HepG2 (cell line): ENCODE measurements around the gene C10orf90. TPM values are rescaled to one million over a fixed set of nuclear protein-coding genes. Genes with fewer than 3 reads are reported as not detected.

Experiments
- ATAC-seq: fragments of 200-7000 bp; cut with Tn5 transposase; 3 replicates; pipeline ENCODE4 v1.9.1; 2020; ENCODE audit warnings: mild to moderate bottlenecking, moderate library complexity
- BruUV-seq: library from RNA; stranded (reverse); fragments of 400-500 nt; replicated peaks from 2 replicates; lab custom pipeline; 2021; lab: Mats Ljungman, UMichigan
- CTCF ChIA-PET: fragments of 300-600 bp; formaldehyde crosslinking; extraction: SDS; loops from one replicate; lab custom pipeline; 2021; ENCODE audit warnings: low total read pairs, inconsistent platforms, low intra/inter-chr PET ratio; lab: Yijun Ruan, JAX
- POLR2A ChIA-PET: fragments of 350-600 bp; sonication (Branson Sonifier 250); formaldehyde crosslinking; loops from one replicate; lab custom pipeline; 2020; ENCODE audit warnings: antibody characterized with exemption, inconsistent platforms; lab: Yijun Ruan, JAX
- DNase-seq: peaks from one replicate; pipeline ENCODE4 v3.0.0-alpha.2; 2015; ENCODE audit warnings: low spot score
- FAIRE-seq: peaks from 3 replicates; lab custom pipeline; 2011; peaks lifted over from hg19 to GRCh38; lab: Jason Lieb, UNC
- H2AFZ ChIP-seq: one replicate; pipeline ENCODE4 v1.6.1; 2011; ENCODE audit warnings: low read length, inconsistent platforms
- H3K27ac ChIP-seq: fragments of 300-600 bp; 3 replicates; pipeline ENCODE4 v1.8.0; 2011; ENCODE audit warnings: mixed run types, mild to moderate bottlenecking, mixed read lengths, low read length, inconsistent platforms; ENCODE audit not compliant: insufficient read depth; ENCODE audit errors: extremely low read length
- H3K27me3 ChIP-seq, 2 experiments: fragments of 200-600 bp in 1 of 2; 2 replicates in 1 of 2; 3 replicates in 1 of 2; pipeline versions ENCODE4 v1.6.0 to v1.8.0; 2011; ENCODE audit warnings: low read length in 2 of 2, mild to moderate bottlenecking in 2 of 2, moderate library complexity in 2 of 2, inconsistent platforms in 1 of 2; ENCODE audit not compliant: insufficient read depth in 2 of 2, control insufficient read depth in 1 of 2
- H3K36me3 ChIP-seq, 2 experiments: fragments of 200-600 bp in 1 of 2; replicated peaks in 1 of 2; 2 replicates in 1 of 2; 3 replicates in 1 of 2; pipeline versions ENCODE4 v1.5.1 to v1.8.0; 2011; ENCODE audit warnings: low read length in 2 of 2, inconsistent platforms in 1 of 2; ENCODE audit not compliant: insufficient read depth in 2 of 2, control insufficient read depth in 1 of 2
- H3K4me1 ChIP-seq: 2 replicates; pipeline ENCODE4 v1.5.1; 2012; ENCODE audit warnings: low read length, inconsistent platforms; ENCODE audit not compliant: insufficient read depth
- H3K4me2 ChIP-seq: 2 replicates; pipeline ENCODE4 v1.6.0; 2011; ENCODE audit warnings: low read depth, low read length, inconsistent platforms
- H3K4me3 ChIP-seq, 3 experiments: fragments of 200-600 bp in 1 of 3; sonication (generic), shearing (Covaris generic) in 1 of 3; replicated peaks in 1 of 3; 2 replicates each; pipeline ENCODE4 v1.5.1; 2011 to 2016; ENCODE audit warnings: low read length in 3 of 3, inconsistent platforms in 2 of 3, low read depth in 2 of 3, mild to moderate bottlenecking in 2 of 3, control low read depth in 1 of 3, mixed read lengths in 1 of 3; ENCODE audit not compliant: insufficient read depth in 1 of 3
- H3K79me2 ChIP-seq: one replicate; pipeline ENCODE4 v1.6.1; 2011; ENCODE audit warnings: low read length, inconsistent platforms; ENCODE audit not compliant: insufficient read depth
- H3K9ac ChIP-seq: 2 replicates; pipeline ENCODE4 v1.6.0; 2011; ENCODE audit warnings: mild to moderate bottlenecking, low read depth, low read length, inconsistent platforms; ENCODE audit not compliant: insufficient read depth
- H3K9me3 ChIP-seq: 2 replicates; pipeline ENCODE4 v1.5.1; 2012; ENCODE audit warnings: mild to moderate bottlenecking, low read length
- H4K20me1 ChIP-seq: 2 replicates; pipeline ENCODE4 v1.6.0; 2011; ENCODE audit warnings: inconsistent platforms, mild to moderate bottlenecking, low read length, moderate library complexity; ENCODE audit not compliant: insufficient read depth
- ATF5 ChIP-seq: sonication (generic); formaldehyde crosslinking; IDR thresholded peaks from 2 replicates; pipeline ENCODE4 v1.4.0; 2020; ENCODE audit warnings: mild to moderate bottlenecking, low read depth, missing genetic modification reagents
- BATF2 ChIP-seq: sonication (generic); formaldehyde crosslinking; IDR thresholded peaks from 2 replicates; pipeline ENCODE4 v1.8.0; 2022; ENCODE audit warnings: mild to moderate bottlenecking, missing genetic modification reagents, moderate library complexity
- BCL6 ChIP-seq: IDR thresholded peaks from 2 replicates; pipeline ENCODE4 v1.6.1; 2016; ENCODE audit warnings: missing genetic modification reagents, missing compliant biosample characterization
- DBP ChIP-seq: sonication (generic); formaldehyde crosslinking; IDR thresholded peaks from 2 replicates; pipeline ENCODE4 v1.4.0; 2020; ENCODE audit warnings: missing genetic modification reagents; ENCODE audit errors: not compliant biosample characterization
- FOXP4 ChIP-seq: sonication (generic); formaldehyde crosslinking; IDR thresholded peaks from 2 replicates; pipeline ENCODE4 v1.4.0; 2020; ENCODE audit warnings: missing genetic modification reagents
- GRHL1 ChIP-seq: sonication (generic); formaldehyde crosslinking; conservative IDR thresholded peaks from 2 replicates; pipeline ENCODE4 v1.8.0; 2022; ENCODE audit warnings: missing genetic modification reagents
- RBFOX2 ChIP-seq: fragments of 200-400 bp; formaldehyde crosslinking; IDR thresholded peaks from 2 replicates; pipeline ENCODE4 v1.6.1; 2017; ENCODE audit warnings: low read depth, mild to moderate bottlenecking, low read length
- TEAD2 ChIP-seq: sonication (generic); formaldehyde crosslinking; IDR thresholded peaks from 2 replicates; pipeline ENCODE4 v1.9.0; 2021; ENCODE audit warnings: missing genetic modification reagents
- ZBTB8A ChIP-seq: sonication (generic); formaldehyde crosslinking; IDR thresholded peaks from 2 replicates; pipeline ENCODE4 v1.4.0; 2020; ENCODE audit warnings: mild to moderate bottlenecking, low read depth, missing genetic modification reagents, borderline replicate concordance
- ZMAT3 ChIP-seq: sonication (generic); formaldehyde crosslinking; conservative IDR thresholded peaks from 2 replicates; pipeline ENCODE4 v1.7.0; 2021; ENCODE audit warnings: missing genetic modification reagents
- ZNF430 ChIP-seq: sonication (generic); formaldehyde crosslinking; IDR thresholded peaks from 2 replicates; pipeline ENCODE4 v1.9.0; 2021; ENCODE audit warnings: mild to moderate bottlenecking, missing genetic modification reagents
- WGBS: methylation state at CpG from one replicate; pipeline ENCODE4 v1.1.6; 2017; ENCODE audit warnings: low lambda C conversion rate; 5-methylcytosine and 5-hydroxymethylcytosine counted together
- in situ Hi-C: cut with HindIII; loops from 2 replicates; pipeline ENCODE4 v1.10.0; 2017; ENCODE audit warnings: low pct_unique_long_range_greater_than_20kb; ENCODE audit not compliant: extremely low pct_ligation_motif_present
- intact Hi-C: fragments of 100-400 bp; cut with micrococcal nuclease; formaldehyde crosslinking; loops from one replicate; pipeline ENCODE4 v1.10.0; 2022; ENCODE audit not compliant: unreplicated experiment
- polyA plus RNA-seq, 8 experiments: library from polyadenylated mRNA; depleted of rRNA in 3 of 8; stranded (reverse) in 7 of 8; unstranded in 1 of 8; fragments of >200 nt; fragmentation: Illumina TruSeq in 4 of 8; extraction: Trizol in 4 of 8; gene quantifications; 2 replicates each; pipeline versions ENCODE4 v1.2.1 to v1.2.3, GENCODE V29; 2011 to 2016; ENCODE audit warnings: low read depth in 4 of 8, missing spikeins in 1 of 8, mixed read lengths in 1 of 8; ENCODE audit not compliant: insufficient read depth in 1 of 8
- total RNA-seq, 5 experiments: library from RNA; depleted of rRNA; stranded (reverse); fragments of >200 nt; fragmentation: Illumina TruSeq; extraction: Trizol; gene quantifications; 2 replicates each; pipeline ENCODE4 v1.2.3, GENCODE V29; 2016; ENCODE audit warnings: low read depth in 1 of 5

C10orf90 gene
- total and polyA plus RNA-seq, 2 of the 13 experiments (the other 11 are each of a cell fraction or from before 2014, with no cell fraction given), result not detected

GRCh38 chr10:126469692-126470091 is 200.8 kb downstream of the C10orf90 start:
- Histone ChIP-seq H3K36me3 (no peaks in the 10 kb centered on the region), H3K27me3 (peaks cover 0 to 1% of the 10 kb centered on the region in 2 experiments; a peak in 1 of 5 replicates), H3K27ac (no peak overlapping the region), H3K9ac (no peak overlapping the region), H4K20me1 (no peaks in the 10 kb centered on the region), H3K79me2 (no peaks in the 10 kb centered on the region), H3K4me1 (no peaks in the 10 kb centered on the region), H3K4me2 (no peak overlapping the region), H2AFZ (no peak overlapping the region), H3K9me3 (no peaks in the 10 kb centered on the region), H3K4me3 (no peak overlapping the region)
- in situ Hi-C loops (no loop called here), intact Hi-C loops (no loop called here)
- no peak for FAIRE-seq
- DNase-seq, result no peak
- WGBS, result 2% methylated on average over 5 of the region's 5 CpGs
- POLR2A ChIA-PET, result no interaction called here
- BruUV-seq, result no TSS peak
- CTCF ChIA-PET, result no interaction called here
- ATAC-seq, result no peak
- TF ChIP-seq TEAD2 (CRISPR knock-in tag) (no peak), GRHL1 (CRISPR knock-in tag) (no peak), DBP (CRISPR knock-in tag) (no peak), RBFOX2 (no peak), ATF5 (no peak), ZMAT3 (no peak), ZNF430 (CRISPR knock-in tag) (no peak), FOXP4 (CRISPR knock-in tag) (no peak), BATF2 (CRISPR knock-in tag) (no peak), ZBTB8A (no peak), BCL6 (CRISPR knock-in tag) (no peak)
